Lower leg skin (tissue), 3 donors: ENCODE results near the gene CASTOR1.

Source experiments
- CTCF ChIP-seq, 3 donors: fragments of 450-650 bp; IDR thresholded peaks; one replicate each; pipeline ENCODE4 v1.5.1; 2016; ENCODE audit warnings: antibody characterized with exemption in 3 of 3, mild to moderate bottlenecking in 3 of 3, moderate library complexity in 2 of 3
- POLR2A ChIP-seq, 2 donors: fragments of 450-650 bp; IDR thresholded peaks; one replicate each; pipeline ENCODE4 v1.6.1; 2016 to 2017; ENCODE audit warnings: antibody characterized with exemption in 2 of 2, mild to moderate bottlenecking in 1 of 2, moderate library complexity in 1 of 2

- TF ChIP-seq CTCF (IDR thresholded peaks at IDR 0.05): no peak
- TF ChIP-seq POLR2A (IDR thresholded peaks at IDR 0.05): no peak
Observed at GRCh38 chr22:30333707-30334087, 44.4 kb upstream of the CASTOR1 start.
